Spleen (tissue), 11 donors: Measurements from ENCODE around the gene DDX17. TPM values are rescaled to one million over a fixed set of nuclear protein-coding genes. Genes with fewer than 3 reads are reported as not detected.

Experiments used
- DNase-seq: peaks from one replicate; pipeline ENCODE4 v3.0.0-alpha.2; 2020
- H3K27ac ChIP-seq, 8 donors: fragments of 200-600 bp; sonication (generic) in 7 of 8; 1 replicate in 4 of 8; 2 replicates in 4 of 8; pipeline versions ENCODE4 v1.5.0 to v1.8.0; 2016 to 2021; ENCODE audit warnings: inconsistent platforms in 4 of 8, mild to moderate bottlenecking in 4 of 8, moderate library complexity in 1 of 8
- H3K27me3 ChIP-seq, 7 donors: fragments of 200-600 bp; sonication (generic) in 6 of 7; replicated peaks in 1 of 7; 1 replicate in 4 of 7; 2 replicates in 3 of 7; pipeline versions ENCODE4 v1.5.0 to v1.8.0; 2016 to 2021; ENCODE audit warnings: inconsistent platforms in 3 of 7, mild to moderate bottlenecking in 1 of 7
- H3K36me3 ChIP-seq, 6 donors: fragments of 200-600 bp; sonication (generic) in 5 of 6; 1 replicate in 4 of 6; 2 replicates in 2 of 6; pipeline versions ENCODE4 v1.5.0 to v1.8.0; 2016 to 2021; ENCODE audit warnings: inconsistent platforms in 2 of 6
- H3K4me1 ChIP-seq, 6 donors: fragments of 200-600 bp; sonication (generic) in 5 of 6; 1 replicate in 3 of 6; 2 replicates in 3 of 6; pipeline versions ENCODE4 v1.5.0 to v1.8.0; 2016 to 2021; ENCODE audit warnings: inconsistent platforms in 3 of 6
- H3K4me3 ChIP-seq, 8 donors: fragments of 200-600 bp; sonication (generic) in 7 of 8; 1 replicate in 4 of 8; 2 replicates in 4 of 8; pipeline versions ENCODE4 v1.5.0 to v1.8.0; 2016 to 2021; ENCODE audit warnings: inconsistent platforms in 4 of 8, mild to moderate bottlenecking in 4 of 8, moderate library complexity in 2 of 8
- H3K9me3 ChIP-seq, 8 donors: fragments of 200-600 bp; sonication (generic) in 7 of 8; 1 replicate in 4 of 8; 2 replicates in 4 of 8; pipeline versions ENCODE4 v1.5.0 to v1.8.0; 2016 to 2021; ENCODE audit warnings: inconsistent platforms in 4 of 8
- CTCF ChIP-seq, 11 experiments: fragments of 200-600 bp in 7 of 11; fragments of 450-650 bp in 4 of 11; sonication (generic) in 4 of 11; IDR thresholded peaks in 8 of 11; conservative IDR thresholded peaks in 3 of 11; 1 replicate in 7 of 11; 2 replicates in 4 of 11; pipeline versions ENCODE4 v1.4.0 to v1.8.0; 2016 to 2021; ENCODE audit warnings: antibody characterized with exemption in 11 of 11, inconsistent platforms in 4 of 11, mild to moderate bottlenecking in 1 of 11
- POLR2A ChIP-seq, 3 donors: fragments of 450-650 bp; IDR thresholded peaks; one replicate each; pipeline ENCODE4 v1.5.1; 2017; ENCODE audit warnings: antibody characterized with exemption in 3 of 3, mild to moderate bottlenecking in 1 of 3
- POLR2AphosphoS5 ChIP-seq, 3 donors: sonication (generic); formaldehyde crosslinking; IDR thresholded peaks; one replicate each; pipeline ENCODE4 v1.5.1; 2017; ENCODE audit warnings: antibody characterized with exemption in 3 of 3
- WGBS, 5 donors: extraction: QIAGEN DNeasy Blood & Tissue Kit in 3 of 5; methylation state at CpG; one replicate each; pipeline versions ENCODE4 v1.1.5 to v1.1.7; 2013 to 2018; 5-methylcytosine and 5-hydroxymethylcytosine counted together
- intact Hi-C: fragments of 100-400 bp; cut with DNase I; formaldehyde crosslinking; loops from one replicate; pipeline ENCODE4 v1.15.0; 2023; ENCODE audit warnings: low total_unique reads
- polyA plus RNA-seq, 3 donors: library from polyadenylated mRNA; stranded (reverse); fragments of 200-250 nt; gene quantifications; one replicate each; pipeline ENCODE4 v1.2.1, GENCODE V29; 2013
- total RNA-seq, 7 donors: library from RNA; depleted of rRNA in 3 of 7; stranded (reverse); fragments of >200 nt in 3 of 7; fragmentation: NEBNext Ultra II Directional in 4 of 7; extraction: Animal tissue kit (Norgen Biotek cat#: 25700) in 4 of 7; gene quantifications; one replicate each; pipeline versions ENCODE4 v1.1.0 to v1.2.1, GENCODE V29; 2016 to 2021
- donor health status: healthy with polysubstance abuse.
- donor health status: DM: no; HTN: no; CAD: no; lungs with moderate emphysema.
- donor health status: DM: no; HTN: no; CAD: no.
- donor health status: Bipolar disorder and iron deficiency.
- donor health status: healthy.
- donor health status: DM: no; HTN: no; CAD: no.
- donor health status: DM: yes; HTN: yes; CAD: no.

The DDX17 gene
- total and polyA plus RNA-seq, 10 donors, result 150 to 818 (median 606) TPM

- Histone ChIP-seq H3K27me3 (peaks cover 0 to 80% (median 20%) of the 10 kb centered on the region in 7 donors), H3K4me3 (no peak overlapping the region), H3K27ac (no peak overlapping the region), H3K4me1 (no peaks in the 10 kb centered on the region), H3K36me3 (no peaks in the 10 kb centered on the region), H3K9me3 (no peaks in the 10 kb centered on the region)
- DNase-seq, result no peak
- intact Hi-C loops, result no loop called here
- 85 to 91% (median 88%) methylated on average over 10 of the region's 10 CpGs for WGBS, 5 donors
- TF ChIP-seq CTCF (IDR thresholded peaks at IDR 0.05 in 8 of 11, conservative IDR thresholded peaks at IDR 0.05 in 3 of 11) (no peak), POLR2AphosphoS5 (IDR thresholded peaks at IDR 0.05) (no peak), POLR2A (IDR thresholded peaks at IDR 0.05) (no peak)
Measured at GRCh38 chr22:38444783-38445182, 61.3 kb downstream of the DDX17 start.

GRCh38 chr22:38443628-38444521 is 62.2 kb downstream of the DDX17 start:
- intact Hi-C loops, result no loop called here
- no peaks in the 10 kb centered on the region for H3K9me3 ChIP-seq
- no peak overlapping the region for H3K4me3 ChIP-seq
- no peak for DNase-seq
- H3K27ac ChIP-seq, result no peak overlapping the region
- 58 to 66% (median 62%) methylated on average over 18 to 21 of the region's 21 CpGs for WGBS, 5 donors
- H3K27me3 ChIP-seq, result peaks cover 0 to 71% (median 11%) of the 10 kb centered on the region in 7 donors
- no peaks in the 10 kb centered on the region for H3K36me3 ChIP-seq
- TF ChIP-seq POLR2AphosphoS5 (IDR thresholded peaks at IDR 0.05), result no peak
- TF ChIP-seq POLR2A (IDR thresholded peaks at IDR 0.05), result no peak
- TF ChIP-seq CTCF (IDR thresholded peaks at IDR 0.05 in 8 of 11, conservative IDR thresholded peaks at IDR 0.05 in 3 of 11), result no peak
- H3K4me1 ChIP-seq, result no peaks in the 10 kb centered on the region

GRCh38 chr22:38442967-38443627 is 63.0 kb downstream of the DDX17 start:
- Histone ChIP-seq H3K4me3 (no peak overlapping the region), H3K27me3 (peaks cover 0 to 63% (median 8%) of the 10 kb centered on the region in 7 donors), H3K9me3 (no peaks in the 10 kb centered on the region), H3K4me1 (no peaks in the 10 kb centered on the region), H3K36me3 (no peaks in the 10 kb centered on the region), H3K27ac (no peak overlapping the region)
- no peak for DNase-seq
- no peak for TF ChIP-seq CTCF (IDR thresholded peaks at IDR 0.05 in 8 of 11, conservative IDR thresholded peaks at IDR 0.05 in 3 of 11)
- no peak for TF ChIP-seq POLR2A (IDR thresholded peaks at IDR 0.05)
- no peak for TF ChIP-seq POLR2AphosphoS5 (IDR thresholded peaks at IDR 0.05)
- intact Hi-C loops, result no loop called here
- 70 to 79% (median 75%) methylated on average over 13 of the region's 13 CpGs for WGBS, 5 donors
